GM12874 (cell line): Measurements from ENCODE around the gene OSBPL1A.
A peak's percentile ranks its signal among the peaks of the same experiment; 100 is the strongest.

Experiments
- TF ChIP-seq, protein P1 (sequence below): IDR thresholded peaks from 2 replicates; pipeline ENCODE4 v1.5.1; 2011; ENCODE audit warnings: low read depth, mild to moderate bottlenecking, control low read depth, low read length, moderate library complexity; ENCODE audit not compliant: insufficient read depth

OSBPL1A gene

DNA sequence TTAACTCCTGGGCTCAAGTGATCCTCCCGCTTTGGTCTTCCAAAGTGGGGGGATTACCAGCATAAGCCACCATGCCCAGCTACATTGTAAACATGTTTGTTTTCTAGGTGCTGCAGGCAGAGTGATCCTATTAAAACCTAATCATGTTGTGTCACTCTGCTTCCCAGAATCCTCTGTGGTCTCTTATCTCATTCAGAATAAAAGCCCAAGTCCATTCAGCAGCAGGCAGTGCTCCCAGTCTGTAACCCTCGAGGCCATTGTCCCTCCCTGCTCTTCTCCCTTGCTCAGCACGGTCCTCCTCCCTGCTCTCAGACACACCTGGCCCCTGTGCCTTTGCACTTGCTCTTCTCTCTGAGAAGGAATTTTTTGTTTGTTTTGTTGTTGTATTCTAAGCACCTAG lies 269.9 kb downstream of the OSBPL1A start:
- TF ChIP-seq, protein P1, sequence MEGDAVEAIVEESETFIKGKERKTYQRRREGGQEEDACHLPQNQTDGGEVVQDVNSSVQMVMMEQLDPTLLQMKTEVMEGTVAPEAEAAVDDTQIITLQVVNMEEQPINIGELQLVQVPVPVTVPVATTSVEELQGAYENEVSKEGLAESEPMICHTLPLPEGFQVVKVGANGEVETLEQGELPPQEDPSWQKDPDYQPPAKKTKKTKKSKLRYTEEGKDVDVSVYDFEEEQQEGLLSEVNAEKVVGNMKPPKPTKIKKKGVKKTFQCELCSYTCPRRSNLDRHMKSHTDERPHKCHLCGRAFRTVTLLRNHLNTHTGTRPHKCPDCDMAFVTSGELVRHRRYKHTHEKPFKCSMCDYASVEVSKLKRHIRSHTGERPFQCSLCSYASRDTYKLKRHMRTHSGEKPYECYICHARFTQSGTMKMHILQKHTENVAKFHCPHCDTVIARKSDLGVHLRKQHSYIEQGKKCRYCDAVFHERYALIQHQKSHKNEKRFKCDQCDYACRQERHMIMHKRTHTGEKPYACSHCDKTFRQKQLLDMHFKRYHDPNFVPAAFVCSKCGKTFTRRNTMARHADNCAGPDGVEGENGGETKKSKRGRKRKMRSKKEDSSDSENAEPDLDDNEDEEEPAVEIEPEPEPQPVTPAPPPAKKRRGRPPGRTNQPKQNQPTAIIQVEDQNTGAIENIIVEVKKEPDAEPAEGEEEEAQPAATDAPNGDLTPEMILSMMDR: no peak

DNA sequence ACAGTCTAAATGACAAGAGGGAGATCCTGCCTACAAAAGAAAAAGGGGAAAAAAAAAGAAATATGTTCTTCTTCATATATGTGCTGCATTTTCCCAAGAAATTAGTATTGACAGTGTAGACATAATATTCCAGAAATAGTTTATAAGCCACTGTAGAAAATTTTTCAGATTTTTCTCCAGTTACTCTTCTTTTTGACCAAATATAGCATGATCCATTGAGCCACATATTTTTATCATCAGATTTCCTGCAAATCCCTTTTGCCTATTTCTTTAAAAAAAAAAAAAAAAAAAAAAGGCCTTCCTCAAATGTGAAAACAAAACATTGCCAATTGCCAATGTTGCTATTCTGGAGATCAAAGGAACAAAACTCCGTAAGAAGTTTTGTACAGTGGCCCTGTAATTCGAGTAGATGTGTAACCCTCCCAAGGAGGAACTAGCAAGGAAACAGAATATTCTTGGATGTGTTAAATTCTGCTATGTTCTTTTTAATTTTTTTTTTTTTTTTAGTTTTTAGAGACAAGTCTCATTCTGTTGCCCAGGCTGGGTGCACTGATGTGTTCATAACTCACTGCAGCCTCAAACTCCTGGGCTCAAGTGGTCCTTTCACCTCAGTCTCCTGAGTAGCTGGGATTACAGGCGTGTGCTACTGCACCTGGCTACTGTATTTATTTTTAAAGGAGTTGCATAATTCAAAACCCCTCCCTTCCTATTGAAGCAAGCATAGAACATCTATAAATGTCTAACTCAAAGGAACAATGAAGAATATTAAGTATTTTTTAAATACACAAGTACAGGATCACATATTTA lies 271.3 kb downstream of the OSBPL1A start:
- TF ChIP-seq, protein P1: no peak

DNA sequence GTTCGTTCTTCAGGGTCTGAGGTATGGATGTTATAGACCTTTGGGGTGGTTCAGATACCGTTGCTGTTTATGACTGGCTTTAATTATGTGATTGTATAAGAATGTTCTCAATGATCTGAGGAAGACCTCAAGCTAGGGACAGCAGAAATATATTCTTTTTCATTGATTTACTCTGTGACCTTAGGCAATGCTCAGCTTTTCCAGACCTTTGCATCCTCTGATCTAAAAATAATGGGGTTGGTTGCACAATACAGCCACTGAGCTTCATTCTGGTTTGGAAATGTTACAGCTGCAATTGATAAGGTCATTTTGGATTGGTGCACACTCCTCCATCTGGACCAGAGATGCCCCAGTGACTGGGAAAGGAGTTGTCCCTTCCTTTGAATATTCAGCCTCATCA lies 276.0 kb downstream of the OSBPL1A start:
- TF ChIP-seq, protein P1: no peak

DNA sequence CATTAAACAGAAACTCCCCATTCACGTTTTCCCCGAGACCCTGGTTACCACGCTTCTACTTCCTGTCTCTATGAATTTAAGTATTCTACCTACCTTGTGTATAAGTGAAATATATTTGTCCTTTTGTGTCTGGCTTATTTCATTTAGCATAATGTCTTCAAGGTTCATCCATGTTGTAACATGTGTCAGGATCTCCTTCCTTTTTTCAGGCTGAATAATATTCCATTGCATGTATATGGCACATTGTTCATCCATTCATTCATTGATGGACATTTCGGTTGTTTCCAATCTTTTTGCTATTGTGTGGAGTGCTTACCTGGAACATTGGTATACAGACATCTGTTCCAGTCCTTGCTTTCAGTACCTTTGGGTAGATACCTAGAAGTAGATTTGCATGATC lies 276.9 kb downstream of the OSBPL1A start:
- TF ChIP-seq, protein P1: no peak

DNA sequence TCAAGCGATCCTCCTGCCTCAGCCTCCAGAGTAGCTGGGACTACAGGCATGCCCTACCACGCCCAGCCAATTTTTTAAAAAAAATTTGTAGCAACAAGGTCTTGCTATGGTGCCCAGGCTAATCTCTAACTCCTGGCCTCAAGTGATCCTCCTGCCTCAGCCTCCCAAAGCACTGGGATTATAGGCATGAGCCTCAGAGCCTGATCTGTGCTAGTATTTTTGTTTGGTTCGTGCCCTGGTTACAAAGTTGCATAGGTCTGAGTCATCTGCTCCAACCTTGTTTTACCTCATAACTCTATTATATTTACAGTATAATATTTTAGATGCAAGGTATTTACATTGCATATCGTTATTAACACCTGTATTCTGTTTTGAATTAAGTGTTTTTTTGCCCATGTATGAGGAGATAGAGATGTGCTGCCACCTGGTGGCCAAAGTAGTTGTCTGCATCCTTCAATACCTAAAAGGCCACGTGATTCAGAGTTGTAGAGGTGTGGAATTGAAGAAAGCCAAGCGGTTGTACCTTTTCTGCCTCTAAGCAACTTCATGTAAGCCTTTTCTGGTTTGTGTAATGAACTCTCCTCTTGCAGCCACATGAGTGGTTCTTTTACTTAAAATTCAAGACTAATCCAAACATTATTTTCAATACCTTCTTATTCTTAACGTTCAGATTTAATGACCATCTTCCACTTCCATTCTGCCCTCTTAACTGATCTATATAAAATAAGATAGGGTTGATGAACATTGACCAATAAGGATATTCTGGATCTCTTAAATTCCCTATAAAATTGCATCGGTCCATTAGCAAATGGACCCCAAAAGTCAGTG lies 278.7 kb downstream of the OSBPL1A start:
- TF ChIP-seq, protein P1: peak; percentile 62

DNA sequence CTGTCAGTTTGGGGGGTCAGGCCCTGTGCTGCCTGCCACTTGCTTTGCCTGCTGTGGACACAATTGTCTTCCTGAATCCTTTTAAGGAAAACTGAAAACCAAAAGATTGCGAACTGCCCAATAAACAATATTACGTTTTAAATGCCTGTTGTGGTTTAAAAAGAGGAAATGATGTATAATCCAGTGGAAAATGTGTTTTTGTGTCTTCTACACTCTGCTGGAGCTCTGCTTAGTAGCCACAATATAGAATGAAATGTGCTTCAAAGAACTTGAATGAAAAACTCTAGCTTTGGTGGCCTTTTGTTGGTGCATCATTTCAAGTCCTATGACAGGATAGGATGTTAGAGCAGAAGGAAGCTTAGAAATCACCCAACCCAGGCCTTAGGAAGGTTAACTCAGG lies 282.0 kb downstream of the OSBPL1A start:
- TF ChIP-seq, protein P1: no peak

DNA sequence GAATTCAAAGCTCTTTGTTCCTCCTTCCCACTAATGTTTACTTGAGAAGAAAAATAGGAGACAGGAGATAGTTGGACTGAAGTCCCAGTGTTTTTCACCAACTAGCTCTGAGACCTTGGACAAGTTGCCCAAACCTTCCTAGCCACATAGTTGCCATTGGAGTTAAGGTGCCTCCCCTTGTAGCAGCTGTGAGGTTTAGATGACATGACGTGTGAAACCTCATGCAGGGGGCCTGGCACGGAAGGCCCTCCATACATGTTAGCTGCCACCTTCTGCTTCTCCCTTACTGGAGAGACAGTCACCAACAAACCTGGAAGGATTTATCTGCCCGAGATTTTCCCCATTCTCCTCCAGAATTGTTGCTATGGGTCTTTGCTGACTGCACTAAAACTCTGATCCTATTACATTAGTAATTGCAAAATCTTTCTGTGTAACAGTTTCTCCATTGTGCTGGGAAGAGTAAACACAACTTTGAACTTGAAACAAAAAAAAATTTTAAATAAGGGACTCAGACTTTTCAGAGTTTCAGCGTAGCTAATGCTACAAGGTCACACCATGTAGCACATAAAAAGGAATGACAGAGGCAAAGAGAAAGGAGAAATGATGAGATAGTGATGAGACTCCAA lies 282.6 kb downstream of the OSBPL1A start:
- TF ChIP-seq, protein P1: no peak
